ENCODE results near the gene NFKB1. TPM values are rescaled to one million over a fixed set of nuclear protein-coding genes. Genes with fewer than 3 reads are reported as not detected.

NFKB1 gene
- total RNA-seq, 1 experiment from 2014 or later = 70.9 TPM

DNA sequence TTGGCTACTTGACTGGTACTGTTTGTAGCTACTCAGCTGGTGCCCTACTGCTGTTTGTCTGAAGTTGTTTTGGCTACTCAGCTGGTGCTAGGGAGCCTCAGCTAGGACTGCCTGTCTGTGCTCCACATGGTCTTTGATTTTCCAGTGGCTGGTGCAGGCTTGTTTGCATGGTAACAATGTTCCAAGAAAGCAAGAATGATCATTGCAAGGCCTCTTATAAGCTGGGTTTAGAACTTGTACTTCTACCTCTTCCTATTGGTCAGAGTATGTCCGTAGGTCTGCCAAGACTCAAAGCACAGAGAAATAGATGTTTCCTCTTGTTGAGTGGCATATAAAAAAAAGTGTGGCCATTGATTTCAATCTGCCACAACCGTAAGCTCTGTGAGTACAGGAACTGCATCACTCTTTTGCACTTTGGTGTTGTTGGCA lies 17.6 kb downstream of the NFKB1 start:
- H3K4me3 Mint-ChIP-seq (ENCODE audit: unreplicated experiment) = no peak overlapping the region
- H3K4me1 Mint-ChIP-seq (ENCODE audit: insufficient read depth, unreplicated experiment) = peaks cover 28% of the 10 kb centered on the region
- TF ChIP-seq, protein P1, sequence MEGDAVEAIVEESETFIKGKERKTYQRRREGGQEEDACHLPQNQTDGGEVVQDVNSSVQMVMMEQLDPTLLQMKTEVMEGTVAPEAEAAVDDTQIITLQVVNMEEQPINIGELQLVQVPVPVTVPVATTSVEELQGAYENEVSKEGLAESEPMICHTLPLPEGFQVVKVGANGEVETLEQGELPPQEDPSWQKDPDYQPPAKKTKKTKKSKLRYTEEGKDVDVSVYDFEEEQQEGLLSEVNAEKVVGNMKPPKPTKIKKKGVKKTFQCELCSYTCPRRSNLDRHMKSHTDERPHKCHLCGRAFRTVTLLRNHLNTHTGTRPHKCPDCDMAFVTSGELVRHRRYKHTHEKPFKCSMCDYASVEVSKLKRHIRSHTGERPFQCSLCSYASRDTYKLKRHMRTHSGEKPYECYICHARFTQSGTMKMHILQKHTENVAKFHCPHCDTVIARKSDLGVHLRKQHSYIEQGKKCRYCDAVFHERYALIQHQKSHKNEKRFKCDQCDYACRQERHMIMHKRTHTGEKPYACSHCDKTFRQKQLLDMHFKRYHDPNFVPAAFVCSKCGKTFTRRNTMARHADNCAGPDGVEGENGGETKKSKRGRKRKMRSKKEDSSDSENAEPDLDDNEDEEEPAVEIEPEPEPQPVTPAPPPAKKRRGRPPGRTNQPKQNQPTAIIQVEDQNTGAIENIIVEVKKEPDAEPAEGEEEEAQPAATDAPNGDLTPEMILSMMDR (IDR thresholded peaks at IDR 0.05; ENCODE audit: unreplicated experiment) = no peak
- H3K27ac Mint-ChIP-seq (ENCODE audit: low read depth, unreplicated experiment) = peak overlapping the region; percentile 20
- intact Hi-C loops (cut with micrococcal nuclease) = no loop called here
- no peak for DNase-seq (ENCODE audit: unreplicated experiment)
- H3K36me3 Mint-ChIP-seq (ENCODE audit: insufficient read depth, unreplicated experiment) = peaks cover 20% of the 10 kb centered on the region
- ChIA-PET CTCF (no interaction called here), POLR2A (interaction anchor here (0.9 to 2.5 kb wide), 2 partner anchors 9 to 15 kb away, joined by 3 to 8 read pairs; no protein-coding TSS in a partner anchor)
- BruUV-seq (replicated peaks) = no TSS peak
- H3K9me3 Mint-ChIP-seq (ENCODE audit: unreplicated experiment) = peaks cover 7% of the 10 kb centered on the region
- no peaks in the 10 kb centered on the region for H3K27me3 Mint-ChIP-seq (ENCODE audit: insufficient read depth, unreplicated experiment)

DNA sequence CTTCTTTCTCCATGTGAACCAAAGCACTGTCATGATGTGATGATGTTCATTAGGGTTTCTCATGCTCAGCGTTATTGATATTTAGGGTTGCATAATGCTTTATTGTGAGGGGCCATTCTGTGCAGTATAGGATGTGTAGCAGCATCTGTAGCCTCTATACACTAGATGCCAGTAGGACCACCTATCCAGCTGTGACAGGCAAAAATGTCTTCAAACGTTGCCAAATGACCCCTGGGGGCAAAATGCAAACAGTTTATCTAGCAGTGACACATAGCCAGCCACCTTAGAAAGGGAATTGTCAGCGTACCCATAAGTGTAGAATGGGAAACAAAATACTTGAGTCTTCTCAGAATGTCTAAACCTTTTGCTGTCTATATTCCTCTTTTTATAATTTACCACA lies 18.8 kb downstream of the NFKB1 start:
- TF ChIP-seq, protein P1 (IDR thresholded peaks at IDR 0.05; ENCODE audit: unreplicated experiment) = no peak
- H3K9me3 Mint-ChIP-seq (ENCODE audit: unreplicated experiment) = peaks cover 7% of the 10 kb centered on the region
- peaks cover 16% of the 10 kb centered on the region for H3K36me3 Mint-ChIP-seq (ENCODE audit: insufficient read depth, unreplicated experiment)
- DNase-seq (ENCODE audit: unreplicated experiment) = no peak
- ChIA-PET CTCF (interaction anchor here (0.6 to 0.7 kb wide), 2 partner anchors 9 to 51 kb away, joined by 3 read pairs; no protein-coding TSS in a partner anchor), POLR2A (interaction anchor here (0.6 to 2.5 kb wide), 3 partner anchors 13 to 17 kb away, joined by 3 to 8 read pairs (median 3); no protein-coding TSS in a partner anchor)
- H3K27ac Mint-ChIP-seq (ENCODE audit: low read depth, unreplicated experiment) = no peak overlapping the region
- H3K27me3 Mint-ChIP-seq (ENCODE audit: insufficient read depth, unreplicated experiment) = no peaks in the 10 kb centered on the region
- no TSS peak for BruUV-seq (replicated peaks)
- no peak overlapping the region for H3K4me3 Mint-ChIP-seq (ENCODE audit: unreplicated experiment)
- intact Hi-C loops (cut with micrococcal nuclease) = no loop called here
- H3K4me1 Mint-ChIP-seq (ENCODE audit: insufficient read depth, unreplicated experiment) = peaks cover 32% of the 10 kb centered on the region

DNA sequence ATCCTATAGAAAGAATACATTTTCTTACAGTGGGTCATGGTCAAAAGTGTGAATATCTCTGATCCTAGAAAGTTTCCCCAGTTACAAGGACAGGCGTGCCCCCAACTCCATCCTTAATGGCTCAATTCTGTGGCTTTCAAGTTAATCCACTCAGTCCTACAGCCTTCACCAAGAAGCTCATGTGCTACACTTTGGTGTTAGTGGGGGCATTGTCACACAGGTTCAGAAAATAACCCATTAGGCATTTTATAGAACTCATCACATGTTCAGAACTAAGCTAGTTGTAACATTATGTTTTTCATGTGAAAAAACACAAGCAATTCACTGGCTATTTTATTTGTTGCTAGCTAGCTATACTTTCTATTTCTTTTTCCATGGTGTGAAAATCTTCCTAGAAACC lies 20.4 kb downstream of the NFKB1 start:
- ChIA-PET POLR2A (interaction anchor here (1.1 to 2.1 kb wide), 2 partner anchors 13 to 20 kb away, joined by 3 to 9 read pairs; partner anchors contain the start of gene NFKB1), CTCF (interaction anchor here (0.7 kb wide), 1 partner anchor 11 kb away, joined by 3 read pairs; no protein-coding TSS in a partner anchor)
- H3K27me3 Mint-ChIP-seq (ENCODE audit: insufficient read depth, unreplicated experiment) = no peaks in the 10 kb centered on the region
- H3K36me3 Mint-ChIP-seq (ENCODE audit: insufficient read depth, unreplicated experiment) = peaks cover 4% of the 10 kb centered on the region
- H3K9me3 Mint-ChIP-seq (ENCODE audit: unreplicated experiment) = no peaks in the 10 kb centered on the region
- peaks cover 36% of the 10 kb centered on the region for H3K4me1 Mint-ChIP-seq (ENCODE audit: insufficient read depth, unreplicated experiment)
- intact Hi-C loops (cut with micrococcal nuclease) = no loop called here
- BruUV-seq (replicated peaks) = no TSS peak
- H3K4me3 Mint-ChIP-seq (ENCODE audit: unreplicated experiment) = no peak overlapping the region
- TF ChIP-seq, protein P1 (IDR thresholded peaks at IDR 0.05; ENCODE audit: unreplicated experiment) = no peak
- peak overlapping the region; percentile 35 for H3K27ac Mint-ChIP-seq (ENCODE audit: low read depth, unreplicated experiment)
- DNase-seq (ENCODE audit: unreplicated experiment) = no peak

DNA sequence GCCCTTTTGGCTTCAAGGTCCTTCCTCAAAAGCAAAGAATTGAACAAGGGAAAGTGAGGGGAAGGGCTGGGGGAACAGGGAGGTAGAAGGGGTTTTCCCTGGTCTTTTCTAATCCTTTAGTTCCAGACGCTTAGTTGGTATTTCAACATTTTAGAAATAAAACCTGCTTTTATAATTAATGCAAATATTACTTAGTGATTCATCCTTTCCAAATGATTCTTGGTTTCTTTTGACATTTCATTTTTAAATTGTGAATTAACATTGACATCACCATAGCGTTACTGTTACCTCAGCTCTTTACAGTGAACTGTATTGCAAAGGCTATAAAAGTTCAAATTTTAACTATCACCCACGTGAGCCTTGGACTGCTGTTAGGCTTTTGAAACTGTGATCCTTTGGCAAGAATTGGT lies 20.9 kb downstream of the NFKB1 start:
- Mint-ChIP-seq H3K27ac (ENCODE audit: low read depth, unreplicated experiment) (peak overlapping the region; percentile 35), H3K27me3 (ENCODE audit: insufficient read depth, unreplicated experiment) (no peaks in the 10 kb centered on the region), H3K4me1 (ENCODE audit: insufficient read depth, unreplicated experiment) (peaks cover 36% of the 10 kb centered on the region), H3K36me3 (ENCODE audit: insufficient read depth, unreplicated experiment) (no peaks in the 10 kb centered on the region), H3K9me3 (ENCODE audit: unreplicated experiment) (no peaks in the 10 kb centered on the region), H3K4me3 (ENCODE audit: unreplicated experiment) (no peak overlapping the region)
- intact Hi-C loops (cut with micrococcal nuclease) = no loop called here
- TF ChIP-seq, protein P1 (IDR thresholded peaks at IDR 0.05; ENCODE audit: unreplicated experiment) = no peak
- no TSS peak for BruUV-seq (replicated peaks)
- ChIA-PET CTCF (interaction anchor here (0.6 to 0.7 kb wide), 2 partner anchors 10 to 240 kb away, joined by 3 to 4 read pairs; no protein-coding TSS in a partner anchor), POLR2A (interaction anchor here (0.6 to 2.1 kb wide), 4 partner anchors 13 to 686 kb away, joined by 3 to 9 read pairs (median 3); partner anchors contain the start of gene NFKB1)
- DNase-seq (ENCODE audit: unreplicated experiment) = no peak
